Neural progenitor cell (in vitro differentiated cells): ENCODE results near the gene LATS1.
"Not testable (repeated sequence)": the region's sequence is repeated elsewhere in the genome, so short reads cannot be mapped to it uniquely, and the experiment has no call there.

Source experiments
- EZH2phosphoT487 ChIP-seq: fragments of 200-600 bp; sonication (generic); IDR thresholded peaks from 2 replicates; pipeline ENCODE4 v1.6.1; 2017; ENCODE audit warnings: antibody characterized with exemption
- TF ChIP-seq, protein P1 (sequence below): fragments of 200-600 bp; sonication (generic); IDR thresholded peaks from 2 replicates; pipeline ENCODE4 v1.5.1; 2017; ENCODE audit warnings: antibody characterized with exemption, mild to moderate bottlenecking

DNA sequence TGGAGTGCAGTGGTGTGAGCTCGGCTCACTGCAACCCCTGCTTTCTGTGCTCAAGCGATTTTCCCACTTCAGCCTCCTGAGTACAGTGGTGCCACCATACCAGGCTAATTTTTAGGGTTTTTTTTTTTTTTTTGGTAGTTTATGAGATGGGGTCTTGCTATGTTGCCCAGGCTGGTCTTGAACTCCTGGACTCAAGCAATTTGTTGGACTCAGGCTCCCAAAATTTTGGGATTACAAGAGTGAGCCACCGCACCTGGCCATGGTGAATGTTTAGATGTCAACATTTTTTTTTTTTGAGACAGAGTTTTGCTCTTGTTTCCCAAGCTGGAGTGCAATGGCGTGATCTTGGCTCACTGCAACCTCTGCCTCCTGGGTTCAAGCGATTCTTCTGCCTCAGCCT lies 34.0 kb upstream of the LATS1 start:
- TF ChIP-seq, protein P1, sequence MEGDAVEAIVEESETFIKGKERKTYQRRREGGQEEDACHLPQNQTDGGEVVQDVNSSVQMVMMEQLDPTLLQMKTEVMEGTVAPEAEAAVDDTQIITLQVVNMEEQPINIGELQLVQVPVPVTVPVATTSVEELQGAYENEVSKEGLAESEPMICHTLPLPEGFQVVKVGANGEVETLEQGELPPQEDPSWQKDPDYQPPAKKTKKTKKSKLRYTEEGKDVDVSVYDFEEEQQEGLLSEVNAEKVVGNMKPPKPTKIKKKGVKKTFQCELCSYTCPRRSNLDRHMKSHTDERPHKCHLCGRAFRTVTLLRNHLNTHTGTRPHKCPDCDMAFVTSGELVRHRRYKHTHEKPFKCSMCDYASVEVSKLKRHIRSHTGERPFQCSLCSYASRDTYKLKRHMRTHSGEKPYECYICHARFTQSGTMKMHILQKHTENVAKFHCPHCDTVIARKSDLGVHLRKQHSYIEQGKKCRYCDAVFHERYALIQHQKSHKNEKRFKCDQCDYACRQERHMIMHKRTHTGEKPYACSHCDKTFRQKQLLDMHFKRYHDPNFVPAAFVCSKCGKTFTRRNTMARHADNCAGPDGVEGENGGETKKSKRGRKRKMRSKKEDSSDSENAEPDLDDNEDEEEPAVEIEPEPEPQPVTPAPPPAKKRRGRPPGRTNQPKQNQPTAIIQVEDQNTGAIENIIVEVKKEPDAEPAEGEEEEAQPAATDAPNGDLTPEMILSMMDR, result not testable (repeated sequence)
- not testable (repeated sequence) for TF ChIP-seq EZH2phosphoT487
